HepG2 (cell line): ENCODE data around the gene NT5C3B. TPM values are rescaled to one million over a fixed set of nuclear protein-coding genes. Genes with fewer than 3 reads are reported as not detected.

ENCODE experiments used
- ARID5B ChIP-seq: IDR thresholded peaks from 2 replicates; pipeline ENCODE4 v1.4.0; 2020; ENCODE audit warnings: mild to moderate bottlenecking, missing genetic modification reagents
- HOXA3 ChIP-seq: sonication (generic); formaldehyde crosslinking; IDR thresholded peaks from 2 replicates; pipeline ENCODE4 v1.5.0; 2020; ENCODE audit warnings: missing genetic modification reagents
- JUND ChIP-seq: sonication (generic); formaldehyde crosslinking; IDR thresholded peaks from 2 replicates; pipeline ENCODE4 v1.8.0; 2022; ENCODE audit warnings: mild to moderate bottlenecking, missing genetic modification reagents
- PITX1 ChIP-seq: sonication (generic); formaldehyde crosslinking; IDR thresholded peaks from 2 replicates; pipeline ENCODE4 v1.5.1; 2020; ENCODE audit warnings: mild to moderate bottlenecking, missing genetic modification reagents
- RNF219 ChIP-seq: sonication (generic); formaldehyde crosslinking; IDR thresholded peaks from 2 replicates; pipeline ENCODE4 v1.5.0; 2020; ENCODE audit warnings: mild to moderate bottlenecking, missing genetic modification reagents
- RXRA ChIP-seq: sonication (generic); formaldehyde crosslinking; IDR thresholded peaks from 2 replicates; pipeline ENCODE4 v1.5.1; 2020; ENCODE audit warnings: missing genetic modification reagents
- SMYD3 ChIP-seq: sonication (generic); formaldehyde crosslinking; IDR thresholded peaks from 2 replicates; pipeline ENCODE4 v1.8.1; 2023; ENCODE audit warnings: mild to moderate bottlenecking, missing genetic modification reagents
- TAF1 ChIP-seq: sonication (generic); formaldehyde crosslinking; IDR thresholded peaks from 2 replicates; pipeline ENCODE4 v1.4.0; 2020; ENCODE audit warnings: missing genetic modification reagents
- ZFP1 ChIP-seq: IDR thresholded peaks from 2 replicates; pipeline ENCODE4 v1.6.1; 2016
- ZMAT5 ChIP-seq: sonication (generic); formaldehyde crosslinking; IDR thresholded peaks from 2 replicates; pipeline ENCODE4 v1.5.0; 2020; ENCODE audit warnings: mild to moderate bottlenecking, low read depth, missing genetic modification reagents, borderline replicate concordance
- ZNF740 ChIP-seq: sonication (generic); formaldehyde crosslinking; IDR thresholded peaks from 2 replicates; pipeline ENCODE4 v1.4.0; 2020; ENCODE audit warnings: missing genetic modification reagents
- polyA plus RNA-seq, 8 experiments: library from polyadenylated mRNA; depleted of rRNA in 3 of 8; stranded (reverse) in 7 of 8; unstranded in 1 of 8; fragments of >200 nt; fragmentation: Illumina TruSeq in 4 of 8; extraction: Trizol in 4 of 8; gene quantifications; 2 replicates each; pipeline versions ENCODE4 v1.2.1 to v1.2.3, GENCODE V29; 2011 to 2016; ENCODE audit warnings: low read depth in 4 of 8, missing spikeins in 1 of 8, mixed read lengths in 1 of 8; ENCODE audit not compliant: insufficient read depth in 1 of 8
- total RNA-seq, 5 experiments: library from RNA; depleted of rRNA; stranded (reverse); fragments of >200 nt; fragmentation: Illumina TruSeq; extraction: Trizol; gene quantifications; 2 replicates each; pipeline ENCODE4 v1.2.3, GENCODE V29; 2016; ENCODE audit warnings: low read depth in 1 of 5
- TF ChIP-seq, protein P1 (sequence below): sonication (generic); formaldehyde crosslinking; IDR thresholded peaks from 2 replicates; pipeline ENCODE4 v1.5.0; 2020; ENCODE audit warnings: missing genetic modification reagents, mild to moderate bottlenecking, borderline replicate concordance
- TF ChIP-seq, protein P2 (sequence below): IDR thresholded peaks from 2 replicates; pipeline ENCODE4 v1.6.1; 2016; ENCODE audit warnings: low read depth, borderline replicate concordance
- TF ChIP-seq, protein P3 (sequence below): sonication (generic); formaldehyde crosslinking; IDR thresholded peaks from 2 replicates; pipeline ENCODE4 v1.5.0; 2020; ENCODE audit warnings: mild to moderate bottlenecking, missing genetic modification reagents, borderline replicate concordance

The NT5C3B gene
- total and polyA plus RNA-seq, 2 of the 13 experiments (the other 11 are each of a cell fraction or from before 2014, with no cell fraction given), result 104 to 126 TPM

DNA sequence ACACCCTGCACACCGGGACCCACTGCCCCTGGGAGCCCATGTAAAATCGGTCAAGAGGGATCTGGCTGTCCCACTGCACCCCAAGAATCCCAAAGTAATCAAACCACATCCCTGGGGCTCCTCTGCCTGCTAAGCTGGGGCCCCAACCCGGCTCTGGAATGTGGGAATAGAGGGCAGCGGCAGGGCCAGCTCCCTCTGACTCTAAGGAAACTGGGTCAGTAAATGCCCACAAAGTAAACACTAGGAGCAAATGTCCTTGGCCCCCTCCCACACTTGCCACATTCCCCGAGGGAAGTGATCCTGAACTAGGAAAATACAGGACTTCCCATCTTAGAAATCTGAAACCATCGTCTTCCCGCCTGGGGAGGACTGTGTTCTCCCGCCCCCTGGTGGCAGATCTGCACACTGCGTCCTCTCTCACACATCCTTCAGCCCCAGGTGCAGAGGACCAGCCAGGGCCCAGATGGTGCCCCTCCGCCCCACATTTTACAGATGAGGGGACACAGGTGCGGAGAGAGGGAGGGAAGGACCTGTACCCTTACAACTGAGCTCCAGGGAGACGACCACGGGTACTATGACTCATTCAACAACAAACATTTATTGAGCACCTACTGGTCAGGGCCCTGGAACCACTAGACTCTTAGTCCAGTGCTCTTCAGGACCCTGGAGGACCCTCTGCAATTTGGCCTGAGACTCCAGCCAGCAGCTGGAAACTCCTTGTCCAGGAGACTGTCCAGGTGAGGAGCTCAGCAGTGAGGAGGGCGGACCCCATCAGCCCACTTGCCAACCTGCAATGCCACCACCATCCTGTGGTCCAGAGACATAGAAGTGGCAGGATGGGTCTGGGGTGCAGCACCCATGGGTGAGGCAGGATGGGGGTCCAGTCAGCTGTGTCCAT is 34.4 kb downstream of the NT5C3B start (continued):
- TF ChIP-seq ZMAT5 (no peak), ZFP1 (CRISPR knock-in tag) (0 out of 2 replicates have a peak, but pooled peaks have one; percentile 56), PITX1 (CRISPR knock-in tag) (peak; percentile 35; the same call in 1 of the 2 replicates), HOXA3 (CRISPR knock-in tag) (peak; percentile 48; the same call in 1 of the 2 replicates), RNF219 (CRISPR knock-in tag) (no peak), RXRA (CRISPR knock-in tag) (peak; percentile 26; the same call in 1 of the 2 replicates), JUND (CRISPR knock-in tag) (0 out of 2 replicates have a peak, but pooled peaks have one; percentile 51), ARID5B (peak; percentile 59; the same call in 1 of the 2 replicates), ZNF740 (CRISPR knock-in tag) (peak; percentile 27; the same call in 1 of the 2 replicates), TAF1 (CRISPR knock-in tag) (no peak), SMYD3 (CRISPR knock-in tag) (no peak)
- TF ChIP-seq, protein P1, sequence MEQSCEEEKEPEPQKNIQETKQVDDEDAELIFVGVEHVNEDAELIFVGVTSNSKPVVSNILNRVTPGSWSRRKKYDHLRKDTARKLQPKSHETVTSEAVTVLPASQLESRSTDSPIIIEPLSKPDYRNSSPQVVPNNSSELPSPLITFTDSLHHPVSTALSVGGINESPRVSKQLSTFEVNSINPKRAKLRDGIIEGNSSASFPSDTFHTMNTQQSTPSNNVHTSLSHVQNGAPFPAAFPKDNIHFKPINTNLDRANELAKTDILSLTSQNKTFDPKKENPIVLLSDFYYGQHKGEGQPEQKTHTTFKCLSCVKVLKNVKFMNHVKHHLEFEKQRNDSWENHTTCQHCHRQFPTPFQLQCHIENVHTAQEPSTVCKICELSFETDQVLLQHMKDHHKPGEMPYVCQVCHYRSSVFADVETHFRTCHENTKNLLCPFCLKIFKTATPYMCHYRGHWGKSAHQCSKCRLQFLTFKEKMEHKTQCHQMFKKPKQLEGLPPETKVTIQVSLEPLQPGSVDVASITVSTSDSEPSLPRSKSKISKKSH (CRISPR knock-in tag), result 0 out of 2 replicates have a peak, but pooled peaks have one; percentile 15
- TF ChIP-seq, protein P2, sequence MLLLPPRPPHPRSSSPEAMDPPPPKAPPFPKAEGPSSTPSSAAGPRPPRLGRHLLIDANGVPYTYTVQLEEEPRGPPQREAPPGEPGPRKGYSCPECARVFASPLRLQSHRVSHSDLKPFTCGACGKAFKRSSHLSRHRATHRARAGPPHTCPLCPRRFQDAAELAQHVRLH (CRISPR knock-in tag), result peak; percentile 74; the same call in 1 of the 2 replicates
- TF ChIP-seq, protein P3, sequence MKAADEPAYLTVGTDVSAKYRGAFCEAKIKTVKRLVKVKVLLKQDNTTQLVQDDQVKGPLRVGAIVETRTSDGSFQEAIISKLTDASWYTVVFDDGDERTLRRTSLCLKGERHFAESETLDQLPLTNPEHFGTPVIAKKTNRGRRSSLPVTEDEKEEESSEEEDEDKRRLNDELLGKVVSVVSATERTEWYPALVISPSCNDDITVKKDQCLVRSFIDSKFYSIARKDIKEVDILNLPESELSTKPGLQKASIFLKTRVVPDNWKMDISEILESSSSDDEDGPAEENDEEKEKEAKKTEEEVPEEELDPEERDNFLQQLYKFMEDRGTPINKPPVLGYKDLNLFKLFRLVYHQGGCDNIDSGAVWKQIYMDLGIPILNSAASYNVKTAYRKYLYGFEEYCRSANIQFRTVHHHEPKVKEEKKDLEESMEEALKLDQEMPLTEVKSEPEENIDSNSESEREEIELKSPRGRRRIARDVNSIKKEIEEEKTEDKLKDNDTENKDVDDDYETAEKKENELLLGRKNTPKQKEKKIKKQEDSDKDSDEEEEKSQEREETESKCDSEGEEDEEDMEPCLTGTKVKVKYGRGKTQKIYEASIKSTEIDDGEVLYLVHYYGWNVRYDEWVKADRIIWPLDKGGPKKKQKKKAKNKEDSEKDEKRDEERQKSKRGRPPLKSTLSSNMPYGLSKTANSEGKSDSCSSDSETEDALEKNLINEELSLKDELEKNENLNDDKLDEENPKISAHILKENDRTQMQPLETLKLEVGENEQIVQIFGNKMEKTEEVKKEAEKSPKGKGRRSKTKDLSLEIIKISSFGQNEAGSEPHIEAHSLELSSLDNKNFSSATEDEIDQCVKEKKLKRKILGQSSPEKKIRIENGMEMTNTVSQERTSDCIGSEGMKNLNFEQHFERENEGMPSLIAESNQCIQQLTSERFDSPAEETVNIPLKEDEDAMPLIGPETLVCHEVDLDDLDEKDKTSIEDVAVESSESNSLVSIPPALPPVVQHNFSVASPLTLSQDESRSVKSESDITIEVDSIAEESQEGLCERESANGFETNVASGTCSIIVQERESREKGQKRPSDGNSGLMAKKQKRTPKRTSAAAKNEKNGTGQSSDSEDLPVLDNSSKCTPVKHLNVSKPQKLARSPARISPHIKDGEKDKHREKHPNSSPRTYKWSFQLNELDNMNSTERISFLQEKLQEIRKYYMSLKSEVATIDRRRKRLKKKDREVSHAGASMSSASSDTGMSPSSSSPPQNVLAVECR (CRISPR knock-in tag), result peak; percentile 39; the same call in 1 of the 2 replicates
